ENCODE results near the gene ANKS1B.

The ANKS1B gene

DNA sequence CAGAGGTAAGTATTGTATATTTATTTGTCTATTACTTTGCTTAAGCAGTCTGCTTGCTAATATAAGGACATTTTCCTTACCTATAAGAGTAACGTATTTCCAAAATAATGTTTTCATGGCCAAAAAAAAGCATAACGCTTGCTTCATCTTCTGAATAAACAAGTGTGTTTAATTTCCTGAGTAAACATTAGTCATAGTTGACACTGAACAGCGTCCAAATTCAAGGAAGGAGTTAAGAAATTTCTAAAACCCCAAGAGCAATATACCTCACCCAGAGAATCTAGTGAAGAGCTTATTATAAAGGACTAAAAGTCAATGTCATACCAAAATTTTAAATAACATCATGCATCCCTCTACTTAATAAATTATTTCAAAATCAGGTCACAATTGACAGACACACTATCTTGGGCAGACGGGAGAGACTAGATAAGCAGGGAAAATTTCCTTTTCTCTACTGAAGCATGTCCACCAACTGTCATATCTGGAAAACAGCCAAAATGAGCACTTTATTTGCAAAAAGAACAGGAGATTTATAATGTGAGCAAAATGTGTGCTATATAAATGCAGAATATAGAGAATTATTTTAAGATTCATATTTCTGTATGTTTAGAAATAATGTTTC lies 25.1 kb downstream of the ANKS1B start:
- no peak for DNase-seq

DNA sequence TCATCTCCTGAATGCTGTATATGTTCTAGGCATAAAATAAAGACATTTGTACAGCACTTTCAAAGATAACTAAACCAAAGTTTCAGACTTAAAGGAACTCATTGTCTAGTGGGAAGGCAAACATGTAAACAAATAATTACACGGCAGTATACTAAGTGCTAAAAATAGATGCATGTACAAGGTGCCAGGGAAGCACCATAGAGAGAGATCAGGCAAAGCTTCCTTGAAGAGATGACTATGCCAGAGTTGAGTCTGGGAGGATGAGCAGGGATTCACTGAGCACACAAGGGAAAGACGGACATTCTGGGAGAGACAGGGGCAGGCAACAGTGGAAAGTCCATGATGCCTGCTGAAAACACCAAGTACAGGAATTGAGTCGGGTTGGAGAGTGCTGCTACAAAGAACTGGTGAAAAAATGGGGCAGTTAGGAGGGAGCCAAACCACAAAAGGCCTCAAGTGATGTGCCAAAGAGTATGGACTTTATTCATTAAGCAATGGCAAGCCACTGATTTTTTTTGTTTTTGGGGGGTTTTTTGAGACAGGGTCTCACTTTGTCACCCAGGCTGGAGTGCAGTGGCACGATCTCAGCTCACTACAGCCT lies 26.8 kb downstream of the ANKS1B start:
- DNase-seq, result no peak

- no peak for DNase-seq
These were observed 30.0 kb downstream of the ANKS1B start for GRCh38 chr12:99954724-99955123.

DNA sequence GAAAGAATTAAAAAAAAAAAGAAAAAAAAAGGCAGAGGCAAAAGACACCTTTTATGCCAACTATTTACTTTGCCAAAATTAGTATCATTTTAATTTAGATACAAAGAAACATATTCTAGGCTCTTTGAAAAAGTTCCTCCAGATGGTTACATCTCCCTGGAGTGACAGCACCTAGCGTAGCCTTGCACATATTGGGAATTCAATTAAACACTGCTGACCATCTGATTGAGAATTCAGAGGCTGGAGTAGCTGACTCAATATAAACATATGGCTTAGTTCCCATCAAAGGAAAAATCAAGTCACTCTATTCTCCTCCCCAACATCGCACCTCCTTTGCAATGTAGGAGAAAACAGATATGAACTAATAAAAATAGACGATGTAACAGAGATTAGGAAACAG lies 36.4 kb downstream of the ANKS1B start:
- DNase-seq, result no peak

- no peak for DNase-seq
These were observed 38.6 kb downstream of the ANKS1B start for GRCh38 chr12:99946131-99946530.

DNA sequence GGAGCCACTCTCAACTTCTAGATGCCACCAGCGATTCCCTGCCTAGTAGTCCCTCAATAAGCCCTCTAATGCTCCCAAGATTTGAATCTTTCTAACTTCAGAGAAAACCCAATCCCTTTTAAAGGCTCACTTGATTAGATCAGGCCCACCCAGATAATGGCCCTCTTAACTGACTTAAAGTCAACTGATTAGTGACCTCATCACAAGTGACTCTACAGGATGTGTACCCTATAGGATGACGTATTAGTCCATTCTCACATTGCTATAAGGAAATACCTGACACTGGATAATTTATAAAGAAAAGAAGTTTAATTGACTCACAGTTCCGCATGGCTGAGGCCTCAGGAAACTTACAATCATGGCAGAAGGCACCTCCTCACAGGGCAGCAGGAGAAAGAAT lies 49.1 kb downstream of the ANKS1B start:
- DNase-seq, result no peak

DNA sequence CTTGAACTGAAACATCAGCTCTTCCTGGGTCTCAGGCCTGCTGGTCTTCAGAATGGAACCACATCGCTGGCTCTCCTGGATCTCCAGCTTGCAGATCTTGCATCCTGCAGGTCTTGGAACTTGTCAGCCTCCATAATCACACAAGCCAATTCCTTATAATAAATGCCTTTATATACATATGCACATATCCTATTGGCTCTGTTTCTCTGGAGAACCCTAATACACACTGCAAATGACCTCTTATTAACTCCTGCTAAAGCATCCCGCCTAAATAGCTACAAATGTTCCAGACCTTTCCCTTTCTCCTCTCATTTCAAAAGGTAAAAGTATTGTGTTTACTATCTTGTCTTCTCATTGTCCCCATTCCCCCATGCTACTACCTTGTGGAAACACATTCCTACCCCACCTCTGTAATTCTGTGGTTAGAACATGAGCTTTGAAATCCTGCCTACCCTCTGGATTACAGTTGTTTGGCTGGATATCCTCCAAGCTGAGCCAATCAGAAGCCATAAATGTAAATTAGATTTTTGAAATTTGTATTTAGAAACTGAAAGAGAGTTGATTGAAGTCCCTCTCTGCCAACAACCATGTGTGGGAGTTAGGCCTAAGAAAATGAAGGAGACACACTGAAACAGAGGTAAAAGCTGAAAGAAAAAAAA lies 58.1 kb downstream of the ANKS1B start:
- no peak for DNase-seq

DNA sequence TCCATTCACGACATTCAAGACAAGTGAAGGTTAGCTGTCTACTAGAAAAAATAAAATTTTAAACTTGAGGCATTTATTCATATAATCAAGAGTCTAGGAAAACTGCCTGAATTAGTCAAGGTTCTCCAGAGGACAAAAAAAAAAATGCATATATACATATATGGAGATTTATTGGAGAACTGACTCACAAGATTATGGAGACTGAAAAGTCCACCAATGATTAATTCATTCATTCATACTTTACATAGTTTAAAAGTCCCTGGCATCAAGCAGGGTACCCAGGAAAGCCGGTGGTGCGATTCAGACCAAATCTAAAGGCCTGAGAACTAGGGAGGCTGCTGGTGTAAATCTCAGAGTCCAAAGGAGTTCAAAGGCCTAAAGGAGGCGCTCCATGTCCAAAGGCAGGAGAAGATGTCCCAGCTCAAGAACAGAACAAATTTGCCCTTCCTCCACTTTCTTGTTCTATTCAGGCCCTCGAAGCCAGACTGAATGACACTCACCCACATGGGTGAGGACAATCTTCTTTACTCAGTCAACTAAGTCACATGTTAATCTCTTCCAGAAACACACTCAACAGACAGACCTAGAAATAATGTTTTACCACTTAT lies 64.3 kb downstream of the ANKS1B start:
- DNase-seq, result no peak

DNA sequence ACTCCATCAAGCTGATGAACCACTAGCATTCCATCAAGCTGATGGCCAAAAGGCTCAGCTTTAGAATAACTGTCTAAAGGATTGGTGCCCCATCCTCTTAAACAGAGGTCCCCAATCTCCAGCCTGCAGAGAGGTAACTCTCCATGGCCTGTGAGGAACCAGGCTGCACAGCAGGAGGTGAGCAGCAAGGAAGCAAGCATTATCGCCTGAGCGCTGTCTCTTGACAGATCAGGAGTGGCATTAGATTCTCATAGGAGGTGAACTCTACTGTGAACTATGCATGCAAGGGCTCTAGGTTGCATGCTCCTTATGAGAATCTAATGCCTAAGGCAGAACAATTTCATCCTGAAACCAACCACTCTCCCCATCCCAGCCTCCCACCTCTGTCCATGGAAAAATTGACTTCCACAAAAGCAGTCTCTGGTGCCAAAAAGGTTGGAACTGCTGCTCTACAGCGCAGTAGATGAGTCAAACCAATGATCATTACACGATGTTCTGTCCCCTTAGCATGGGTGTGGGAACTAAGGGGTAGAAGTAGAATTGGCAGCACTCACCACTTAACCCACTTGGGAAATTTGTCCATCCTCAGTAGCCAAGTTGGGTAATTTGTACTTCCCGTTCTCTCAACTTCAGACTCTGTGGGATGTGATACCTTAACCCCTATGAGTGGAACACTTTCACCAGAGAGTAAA lies 66.9 kb downstream of the ANKS1B start:
- DNase-seq, result no peak

DNA sequence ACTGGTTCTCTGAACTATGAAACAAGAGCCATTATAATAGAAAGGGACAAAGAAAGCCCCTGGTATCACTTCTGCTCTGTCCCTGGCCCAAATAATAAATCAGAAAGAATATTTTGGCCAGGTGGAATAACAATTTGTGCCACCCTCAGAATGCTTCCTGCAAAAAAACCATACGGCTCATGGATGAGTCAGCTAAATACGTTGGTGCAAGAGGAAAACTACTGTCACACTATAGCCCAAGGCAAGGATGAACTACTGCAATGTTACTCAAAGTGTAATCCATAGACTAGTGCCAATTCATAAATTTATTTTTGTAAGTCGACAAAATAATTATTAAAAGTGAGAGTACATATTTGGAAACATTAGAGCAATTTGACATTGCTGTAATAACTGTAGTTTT lies 68.2 kb downstream of the ANKS1B start:
- DNase-seq, result no peak

DNA sequence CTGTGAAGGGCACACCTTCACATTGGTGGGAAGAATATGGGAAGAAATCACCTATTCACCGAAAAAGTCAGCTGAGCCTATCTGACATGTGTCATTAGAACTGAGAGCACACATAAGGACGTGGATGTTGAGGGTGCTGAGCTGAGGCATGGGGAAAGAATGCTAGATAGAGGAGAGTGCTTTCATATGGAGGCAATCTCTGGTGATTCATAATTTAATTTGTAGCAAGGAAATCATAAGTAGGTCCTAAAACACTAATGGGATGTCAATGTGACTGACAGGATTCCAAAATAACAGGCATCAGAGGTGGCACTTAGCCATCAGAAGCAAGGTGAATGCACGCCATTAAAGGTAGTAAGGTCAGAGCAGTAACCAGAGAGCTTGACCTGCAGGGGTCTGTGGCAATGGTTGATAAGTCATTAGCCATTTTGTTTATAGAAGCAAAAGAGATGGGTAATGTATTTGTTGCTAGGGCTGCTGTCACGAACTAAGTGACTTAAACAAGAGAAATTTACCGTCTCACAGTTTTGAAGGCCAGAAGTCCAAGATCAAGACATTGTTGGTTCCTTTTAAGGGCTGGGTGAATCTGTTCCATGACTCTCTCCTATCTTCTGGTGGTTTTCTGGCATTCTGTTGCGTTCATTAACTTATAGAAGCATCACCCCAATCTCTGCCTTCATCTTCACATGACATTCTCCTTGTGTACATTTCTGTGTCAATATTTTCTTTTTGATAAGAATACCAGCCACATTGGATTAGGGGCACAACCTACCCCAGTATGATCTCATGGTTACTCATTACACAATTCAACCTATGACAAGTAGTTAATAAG lies 69.3 kb downstream of the ANKS1B start:
- DNase-seq, result no peak

GRCh38 chr12:99914206-99914605 lies 70.5 kb downstream of the ANKS1B start:
- DNase-seq, result no peak

DNA sequence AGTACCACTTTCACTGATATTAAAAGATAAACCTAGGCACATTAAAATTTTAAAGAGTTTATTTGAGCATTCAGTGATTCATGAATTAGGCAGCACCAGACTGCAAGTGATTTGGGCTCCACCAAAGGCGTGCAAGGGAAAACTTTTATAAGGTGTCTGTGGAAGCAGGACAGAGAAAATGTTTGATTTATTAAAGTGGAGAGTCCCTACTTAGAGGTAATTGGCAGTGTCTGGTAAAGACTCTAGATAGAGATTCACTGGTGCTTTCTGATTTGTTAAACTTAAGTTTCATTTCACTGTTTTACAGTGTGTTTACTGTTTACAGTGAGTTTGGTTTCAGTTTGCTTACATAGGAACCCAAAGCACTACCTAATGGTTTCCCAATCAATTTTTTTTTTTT lies 72.8 kb downstream of the ANKS1B start:
- no peak for DNase-seq

GRCh38 chr12:99911081-99911480 lies 73.7 kb downstream of the ANKS1B start:
- DNase-seq, result no peak

DNA sequence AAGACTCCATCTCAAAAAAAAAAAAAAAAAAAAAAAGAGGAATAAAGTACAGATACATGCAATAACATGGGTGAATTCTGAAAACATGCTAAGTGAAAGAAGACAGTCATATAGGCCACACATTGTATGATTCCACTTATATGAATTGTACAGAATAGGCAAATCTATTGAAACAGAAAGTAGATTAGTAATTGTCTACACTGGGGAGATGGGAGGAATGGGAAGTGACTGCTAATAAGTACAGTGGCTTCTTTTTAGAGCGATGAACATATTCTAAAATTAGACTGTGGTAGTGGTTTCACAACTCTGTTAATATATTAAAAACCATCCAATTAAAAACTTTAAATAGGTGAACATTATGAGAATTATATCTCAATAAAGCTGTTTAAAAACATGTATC lies 74.4 kb downstream of the ANKS1B start:
- no peak for DNase-seq

- DNase-seq, result no peak
These were observed 77.8 kb downstream of the ANKS1B start for GRCh38 chr12:99906786-99907579.

DNA sequence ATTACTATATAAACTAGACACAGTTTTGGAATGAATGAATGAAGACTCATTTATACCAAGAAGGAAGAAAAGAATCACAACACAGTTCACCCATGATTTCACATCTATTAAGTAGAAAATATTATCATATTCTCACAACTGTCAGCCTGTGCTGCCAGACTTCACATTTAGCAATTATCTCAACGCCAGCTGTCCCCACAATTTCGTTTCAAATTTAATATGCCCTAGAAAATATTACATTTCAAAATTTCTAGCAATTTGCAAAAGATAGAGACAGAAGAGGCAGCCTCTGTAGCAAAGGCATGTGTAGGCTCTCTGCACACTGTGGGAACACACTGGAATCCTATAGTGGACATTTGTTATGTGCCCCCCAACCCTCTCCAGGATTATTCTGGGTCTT lies 83.6 kb downstream of the ANKS1B start:
- no peak for DNase-seq

GRCh38 chr12:99898645-99899044 lies 86.1 kb downstream of the ANKS1B start:
- no peak for DNase-seq

- no peak for DNase-seq
These were observed 105.3 kb downstream of the ANKS1B start for GRCh38 chr12:99879439-99879838.

GRCh38 chr12:99875081-99875480 lies 109.7 kb downstream of the ANKS1B start:
- DNase-seq, result no peak

- no peak for DNase-seq
These were observed 114.7 kb downstream of the ANKS1B start for GRCh38 chr12:99870085-99870484.

GRCh38 chr12:99861731-99862130 lies 123.0 kb downstream of the ANKS1B start:
- DNase-seq, result no peak

Data from activated CD4-positive, alpha-beta T cell treated with anti-CD3 and anti-CD28 coated beads for 48 hours (primary cell).